Motor neuron (in vitro differentiated cells): Measurements from ENCODE around the gene ANO10. TPM values are rescaled to one million over a fixed set of nuclear protein-coding genes. Genes with fewer than 3 reads are reported as not detected.
"Not testable (repeated sequence)": the region's sequence is repeated elsewhere in the genome, so short reads cannot be mapped to it uniquely, and the experiment has no call there.

ENCODE experiments used
- ATAC-seq, 8 experiments: fragments of 200-7000 bp; cut with Tn5 transposase; replicated peaks in 6 of 8; 2 replicates each; pipeline ENCODE4 v1.8.0; 2021; ENCODE audit warnings: mild to moderate bottlenecking in 8 of 8, moderate library complexity in 8 of 8
- H3K27ac ChIP-seq, 2 donors: fragments of 250-450 bp; sonication (Bioruptor Pico); 2 replicates each; pipeline ENCODE4 v1.9.0; 2021; ENCODE audit warnings: antibody characterized with exemption in 2 of 2, mild to moderate bottlenecking in 2 of 2, moderate library complexity in 1 of 2
- H3K4me1 ChIP-seq, 2 donors: fragments of 250-450 bp; sonication (Bioruptor Pico); replicated peaks in 1 of 2; 2 replicates each; pipeline ENCODE4 v1.6.1; 2021; ENCODE audit warnings: antibody characterized with exemption in 2 of 2, mild to moderate bottlenecking in 2 of 2, moderate library complexity in 1 of 2
- H3K4me3 ChIP-seq, 5 donors: fragments of 250-450 bp; sonication (Bioruptor Pico); 2 replicates each; pipeline ENCODE4 v1.9.0; 2021; ENCODE audit warnings: antibody characterized with exemption in 5 of 5, mild to moderate bottlenecking in 5 of 5, moderate library complexity in 4 of 5
- WGBS, 10 experiments: fragments of 450-650 bp; shearing (Covaris generic); methylation state at CpG; one replicate each; pipeline ENCODE4 v1.0.0; 2022; 5-methylcytosine and 5-hydroxymethylcytosine counted together
- in situ Hi-C, 9 experiments: fragments of 400-800 bp; cut with MboI; loops; one replicate each; pipeline ENCODE4 v1.15.0; 2021; ENCODE audit warnings: low sequenced_read_pairs in 9 of 9, low pct_unique_long_range_greater_than_20kb in 2 of 9; ENCODE audit not compliant: unreplicated experiment in 9 of 9
- total RNA-seq, 8 experiments: library from RNA; unstranded; fragments of 300-600 nt; gene quantifications; 2 replicates each; pipeline versions ENCODE4 v1.2.3 to v1.2.4, GENCODE V29; 2022

Gene ANO10
- 10 to 100 TPM; 17.4 to 42.7 (median 28.9) TPM for total RNA-seq

- Histone ChIP-seq H3K27ac (peak within 1 kb of the TSS; percentile 84 to 86), H3K4me3 (peak within 1 kb of the TSS; percentile 68 to 82 (median 74)), H3K4me1 (peaks cover 6 to 7% of the 10 kb centered on the region in 2 donors)
- 0 to 4% (median 2%) methylated on average over 4 to 8 of the region's 80 CpGs; no CpG with 5 or more reads in 7 of the 10 experiments for WGBS, 10 experiments
- peak; percentile 90 to 95 (median 92) for ATAC-seq
- in situ Hi-C loops = no loop called here
Measured at GRCh38 chr3:43621656-43622432, at the start of gene ANO10. Gene ANO10, minus strand, starts transcription at chr3:43622011. Its CDS starts 16,159 bp downstream, at chr3:43605852.

- Histone ChIP-seq H3K4me3 (no peak overlapping the region), H3K27ac (no peak overlapping the region), H3K4me1 (peaks cover 3 to 6% of the 10 kb centered on the region in 2 donors)
- no peak for ATAC-seq
- in situ Hi-C loops = no loop called here
- WGBS, 10 experiments = 86 to 100% (median 93%) methylated on average over 1 to 5 of the region's 5 CpGs; no CpG with 5 or more reads in 1 of the 10 experiments
Measured at GRCh38 chr3:43670635-43671522, 49.1 kb upstream of the ANO10 start.

GRCh38 chr3:43665011-43665410 is 43.2 kb upstream of the ANO10 start:
- ATAC-seq, in situ Hi-C loops: not testable (repeated sequence)
- WGBS, 10 experiments = 87 to 100% (median 100%) methylated on average over 1 to 2 of the region's 3 CpGs; no CpG with 5 or more reads in 4 of the 10 experiments

GRCh38 chr3:43661376-43661775 is 39.6 kb upstream of the ANO10 start:
- H3K4me3 ChIP-seq, H3K4me1 ChIP-seq, in situ Hi-C loops, ATAC-seq, H3K27ac ChIP-seq: not testable (repeated sequence)
- WGBS, 10 experiments = 33 to 100% (median 82%) methylated on average over 1 of the region's 1 CpG; no CpG with 5 or more reads in 4 of the 10 experiments

More at GRCh38 chr3:43665011-43665410, 43.2 kb upstream of the ANO10 start:
- not testable (repeated sequence) for H3K4me3 ChIP-seq, H3K4me1 ChIP-seq, H3K27ac ChIP-seq

- in situ Hi-C loops = no loop called here
- Histone ChIP-seq H3K4me3 (no peak overlapping the region), H3K27ac (no peak overlapping the region), H3K4me1 (no peaks in the 10 kb centered on the region)
- ATAC-seq = peak in 1 of 8 experiments; percentile 24
- WGBS, 10 experiments = 20 to 83% (median 78%) methylated on average over 1 to 10 of the region's 13 CpGs; no CpG with 5 or more reads in 4 of the 10 experiments
Measured at GRCh38 chr3:43659250-43659880, 37.6 kb upstream of the ANO10 start.

GRCh38 chr3:43656390-43656789 is 34.6 kb upstream of the ANO10 start:
- in situ Hi-C loops, H3K4me3 ChIP-seq, H3K4me1 ChIP-seq, H3K27ac ChIP-seq, ATAC-seq: not testable (repeated sequence)
- no CpG with 5 or more reads among the region's 22 CpGs for whole genome bisulfite sequencing, 10 experiments

GRCh38 chr3:43650345-43650744 is 28.5 kb upstream of the ANO10 start:
- in situ Hi-C loops = no loop called here
- Histone ChIP-seq H3K27ac (no peak overlapping the region), H3K4me1 (peaks cover 13 to 16% of the 10 kb centered on the region in 2 donors), H3K4me3 (no peak overlapping the region)
- 0 to 86% (median 58%) methylated on average over 1 of the region's 1 CpG; no CpG with 5 or more reads in 1 of the 10 experiments for WGBS, 10 experiments
- ATAC-seq = no peak

- Histone ChIP-seq H3K4me3 (no peak overlapping the region), H3K4me1 (peaks cover 13 to 16% of the 10 kb centered on the region in 2 donors), H3K27ac (no peak overlapping the region)
- WGBS, 10 experiments = 40 to 60% (median 47%) methylated on average over 1 to 6 of the region's 6 CpGs; no CpG with 5 or more reads in 7 of the 10 experiments
- ATAC-seq = peak in 3 of 8 experiments; percentile 26 to 29 (median 28)
- in situ Hi-C loops = no loop called here
Measured at GRCh38 chr3:43649365-43649968, 27.7 kb upstream of the ANO10 start.

- H3K4me1 ChIP-seq = peaks cover 13 to 16% of the 10 kb centered on the region in 2 donors
- H3K4me3 ChIP-seq = no peak overlapping the region
- ATAC-seq = no peak
- H3K27ac ChIP-seq = no peak overlapping the region
- WGBS, 10 experiments = 22 to 100% (median 100%) methylated on average over 1 to 2 of the region's 3 CpGs; no CpG with 5 or more reads in 2 of the 10 experiments
- in situ Hi-C loops = no loop called here
Measured at GRCh38 chr3:43648957-43649356, 27.1 kb upstream of the ANO10 start.

GRCh38 chr3:43647331-43648166 is 25.7 kb upstream of the ANO10 start:
- ATAC-seq = peak in 4 of 8 experiments; percentile 17 to 67 (median 50)
- H3K4me3 ChIP-seq = no peak overlapping the region
- WGBS, 10 experiments = 55 to 100% (median 69%) methylated on average over 2 to 6 of the region's 6 CpGs; no CpG with 5 or more reads in 1 of the 10 experiments
- peaks cover 13 to 16% of the 10 kb centered on the region in 2 donors for H3K4me1 ChIP-seq
- H3K27ac ChIP-seq = no peak overlapping the region
- in situ Hi-C loops = no loop called here

GRCh38 chr3:43644443-43644842 is 22.6 kb upstream of the ANO10 start:
- H3K4me3 ChIP-seq = no peak overlapping the region
- in situ Hi-C loops = no loop called here
- 70 to 100% (median 100%) methylated on average over 1 to 2 of the region's 2 CpGs; no CpG with 5 or more reads in 6 of the 10 experiments for WGBS, 10 experiments
- peaks cover 10 to 14% of the 10 kb centered on the region in 2 donors for H3K4me1 ChIP-seq
- ATAC-seq = no peak
- H3K27ac ChIP-seq = no peak overlapping the region
